Stimulated activated CD4-positive, alpha-beta T cell treated with anti-CD3 and anti-CD28 coated beads, Interleukin-4, amount 100 ng/mL, for 4 hours (primary cell): ENCODE data around the gene FBF1.
A peak's percentile ranks its signal among the peaks of the same experiment; 100 is the strongest.
"Not testable (repeated sequence)": the region's sequence is repeated elsewhere in the genome, so short reads cannot be mapped to it uniquely, and the experiment has no call there.

Source experiments
- DNase-seq, 2 experiments: peaks; one replicate each; pipeline ENCODE4 v3.0.0-alpha.2; 2020

The FBF1 gene

DNA sequence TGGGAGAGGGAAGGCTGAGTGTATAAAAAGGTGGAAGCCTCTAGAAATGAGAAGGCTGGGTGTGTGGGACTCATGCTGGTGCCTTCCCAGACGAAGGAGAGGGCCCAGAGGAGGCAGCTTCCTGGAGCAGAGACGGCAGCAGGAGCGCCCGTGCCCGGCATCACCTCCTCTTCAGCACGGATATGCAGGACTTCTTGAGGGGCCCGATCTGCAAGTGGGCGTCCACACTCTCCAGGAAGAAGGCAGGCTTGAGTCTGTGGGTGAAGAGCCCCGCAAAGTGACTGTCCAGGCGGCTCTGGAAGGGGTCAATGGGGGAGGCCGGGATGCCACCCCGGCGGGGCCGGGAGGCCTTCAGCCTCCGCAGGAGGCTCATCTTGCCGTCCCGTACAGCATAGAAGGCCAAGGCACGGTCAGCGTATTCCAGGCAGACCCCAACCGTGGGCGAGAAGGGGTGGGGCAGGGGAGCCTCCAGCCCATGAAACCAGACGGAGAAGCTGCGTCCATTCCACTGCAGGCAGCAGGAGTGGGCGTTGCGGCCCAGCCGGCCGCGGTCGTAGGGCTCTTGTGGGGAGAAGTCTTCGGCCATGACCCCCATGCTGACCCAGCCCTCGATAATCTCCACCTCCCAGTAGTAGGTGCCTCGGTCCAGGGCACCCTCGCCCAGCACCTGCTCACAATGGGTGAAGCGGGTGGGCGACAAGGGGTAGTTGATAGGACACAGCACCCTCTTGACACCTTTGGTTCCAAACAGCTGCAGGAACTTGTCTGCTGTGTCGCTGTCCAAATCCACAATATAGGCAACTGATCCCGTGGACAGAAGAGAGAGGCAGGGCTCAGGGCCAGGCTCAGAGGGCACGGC is 66.3 kb downstream of the FBF1 start:
- DNase-seq: no peak

DNA sequence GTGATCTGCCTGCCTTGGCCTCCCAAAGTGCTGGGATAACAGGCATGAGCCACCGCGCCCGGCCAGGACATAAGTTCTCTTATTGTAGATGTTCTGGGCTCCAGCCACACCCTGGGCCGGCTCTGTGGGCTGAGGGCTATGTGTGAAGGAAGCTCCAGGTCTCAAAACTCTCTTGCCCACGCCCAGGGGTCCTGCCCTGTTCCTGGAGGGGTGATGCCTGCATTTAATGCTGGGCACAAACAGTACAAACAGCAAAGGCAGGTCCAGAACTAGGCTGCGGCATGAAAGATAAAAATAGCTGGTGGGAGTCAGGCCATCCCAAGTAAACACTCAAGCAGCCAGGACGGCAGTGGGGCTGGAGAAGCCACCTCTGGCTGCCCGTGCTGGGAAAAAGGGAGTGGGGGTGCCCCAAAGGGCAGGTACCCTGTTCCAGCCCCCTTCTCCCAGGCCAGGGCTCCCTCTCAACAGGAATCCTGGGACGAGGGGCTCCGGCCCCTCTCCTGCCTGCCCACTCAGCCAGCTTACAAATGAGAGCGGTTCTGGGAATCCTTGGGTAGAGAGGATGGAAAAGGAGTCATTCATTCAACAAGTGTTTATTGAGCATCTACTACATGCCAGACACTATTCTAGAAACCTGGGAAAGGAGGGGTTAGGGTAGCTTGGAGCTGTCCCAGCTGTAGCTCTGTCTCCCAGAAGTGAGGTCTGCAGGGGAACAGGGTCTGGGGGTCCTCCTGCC is 67.1 kb downstream of the FBF1 start:
- DNase-seq: no peak

DNA sequence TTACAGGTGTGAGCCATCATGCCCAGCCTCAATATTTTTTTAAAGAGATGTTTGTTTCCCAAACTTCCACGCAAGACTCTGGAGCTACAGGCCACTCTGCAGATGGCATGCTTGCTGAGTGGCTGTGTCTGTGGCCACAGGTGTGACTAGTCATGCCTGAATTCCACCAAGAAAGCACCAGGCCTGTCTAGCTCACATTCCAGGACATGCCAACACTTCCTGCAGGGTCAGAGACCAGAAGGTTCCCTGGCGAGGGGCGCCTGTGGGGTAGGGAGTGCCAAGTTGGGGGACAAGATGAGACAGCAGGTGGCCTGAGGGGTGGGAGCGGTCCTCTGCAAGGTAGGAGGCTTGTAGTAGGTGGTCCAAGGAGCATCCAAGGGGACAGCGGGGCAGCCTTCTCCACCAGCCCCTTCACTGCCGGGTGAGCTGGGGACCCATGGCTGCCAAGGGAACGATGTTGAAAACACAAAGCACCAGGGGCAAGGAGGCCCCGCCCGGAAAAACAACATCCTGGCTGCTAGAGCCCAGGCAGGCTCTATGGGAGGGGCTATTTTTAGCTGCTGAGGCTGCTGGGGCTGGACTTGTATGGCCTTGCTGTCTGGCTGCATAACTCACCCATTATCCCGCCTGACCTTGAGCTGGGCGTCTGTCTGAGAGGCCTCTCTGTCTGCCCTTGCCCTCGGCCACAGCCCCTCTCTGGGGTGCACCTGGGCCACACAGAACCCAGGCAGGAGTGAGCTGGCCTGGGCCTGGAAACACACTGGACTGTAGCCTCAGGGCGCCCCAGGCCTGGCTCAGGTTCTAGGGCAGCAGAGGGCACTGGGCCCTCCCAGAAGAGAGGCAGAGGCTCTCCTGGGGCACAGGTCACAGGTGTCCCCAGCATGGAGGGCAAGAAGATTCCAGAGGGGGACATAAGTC is 68.1 kb downstream of the FBF1 start:
- peak in 1 of 2 experiments; percentile 33 for DNase-seq

DNA sequence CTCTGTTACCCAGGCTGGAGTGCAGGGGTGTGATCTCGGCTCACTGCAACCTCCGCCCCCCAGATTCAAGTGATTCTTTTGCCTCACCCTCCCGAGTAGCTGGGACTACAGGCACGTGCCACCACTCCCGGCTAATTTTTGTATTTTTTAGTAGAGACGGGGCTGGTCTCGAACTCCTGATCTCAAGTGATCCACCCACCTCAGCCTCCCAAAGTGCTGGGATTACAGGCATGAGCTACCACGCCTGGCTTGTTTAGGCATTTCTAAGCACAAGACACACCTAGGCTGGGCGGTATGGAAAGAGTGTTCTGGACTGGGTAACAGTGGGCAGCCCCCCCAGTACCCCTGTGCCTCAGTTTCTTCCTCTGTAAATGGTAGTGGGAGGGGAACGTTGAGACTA is 70.6 kb downstream of the FBF1 start:
- not testable (repeated sequence) for DNase-seq

DNA sequence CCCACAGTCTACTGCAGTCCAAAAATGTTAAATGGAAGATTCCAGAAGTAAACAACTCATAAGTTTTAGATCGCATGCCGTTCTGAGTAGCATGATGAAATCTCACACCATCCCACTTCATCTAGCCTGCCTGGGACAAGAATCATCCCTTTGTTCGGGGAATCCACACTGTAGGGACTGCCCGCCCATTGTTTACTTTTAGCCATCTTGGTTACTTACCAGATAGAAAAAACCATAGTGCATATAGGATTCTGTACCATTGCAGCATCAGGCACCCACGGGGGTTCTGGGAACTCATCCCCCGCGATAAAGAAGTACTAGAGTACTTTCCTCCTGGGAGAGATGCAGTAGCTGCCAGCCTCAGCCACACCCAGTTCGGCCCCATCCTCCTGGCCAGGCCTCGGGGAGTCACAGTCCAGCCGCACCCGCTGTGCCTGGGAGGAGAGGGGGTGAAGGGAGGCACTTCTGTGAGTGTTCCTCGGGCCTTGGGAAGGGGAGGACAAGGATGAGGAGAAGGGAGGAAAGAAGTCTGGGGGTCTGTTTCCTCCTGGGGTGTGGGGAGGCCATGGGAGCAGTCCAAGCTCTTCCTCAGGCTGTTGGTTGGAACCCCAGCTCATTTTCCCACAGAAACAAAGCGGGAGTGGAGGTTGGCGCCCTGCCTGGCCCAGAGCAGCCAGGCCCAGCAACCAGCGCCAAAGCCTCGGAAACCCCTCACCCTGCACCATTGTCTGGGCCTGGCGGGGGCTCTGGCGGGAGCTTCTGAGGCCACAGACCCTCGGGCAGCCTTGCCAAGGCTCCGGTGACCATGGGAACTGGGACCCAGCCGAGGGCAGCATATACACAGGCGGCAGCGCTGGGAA is 71.3 kb downstream of the FBF1 start:
- DNase-seq: no peak

DNA sequence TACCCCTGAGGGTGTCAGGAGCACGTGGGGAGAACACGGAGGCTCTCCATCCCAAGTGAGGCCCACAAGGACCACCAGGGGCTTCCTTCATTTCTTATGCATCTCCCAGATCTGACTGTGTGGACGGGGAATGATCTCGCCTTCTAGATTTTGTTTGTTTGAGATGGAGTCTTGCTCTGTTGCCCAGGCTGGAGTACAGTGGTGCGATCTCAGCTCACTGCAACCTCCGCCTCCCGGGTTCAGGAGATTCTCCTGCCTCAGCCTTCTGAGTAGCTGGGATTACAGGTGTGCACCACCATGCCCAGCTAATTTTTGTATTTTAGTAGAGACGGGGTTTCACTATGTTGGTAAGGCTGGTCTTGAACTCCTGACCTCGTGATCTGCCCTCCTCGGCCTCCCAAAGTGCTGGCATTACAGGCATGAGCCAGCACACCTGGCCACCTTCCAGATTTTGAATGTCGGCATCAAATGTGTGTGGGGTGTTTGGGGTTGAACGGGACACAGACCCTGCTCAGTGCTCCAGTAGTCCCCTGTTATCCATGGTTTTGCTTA is 72.0 kb downstream of the FBF1 start:
- not testable (repeated sequence) for DNase-seq

DNA sequence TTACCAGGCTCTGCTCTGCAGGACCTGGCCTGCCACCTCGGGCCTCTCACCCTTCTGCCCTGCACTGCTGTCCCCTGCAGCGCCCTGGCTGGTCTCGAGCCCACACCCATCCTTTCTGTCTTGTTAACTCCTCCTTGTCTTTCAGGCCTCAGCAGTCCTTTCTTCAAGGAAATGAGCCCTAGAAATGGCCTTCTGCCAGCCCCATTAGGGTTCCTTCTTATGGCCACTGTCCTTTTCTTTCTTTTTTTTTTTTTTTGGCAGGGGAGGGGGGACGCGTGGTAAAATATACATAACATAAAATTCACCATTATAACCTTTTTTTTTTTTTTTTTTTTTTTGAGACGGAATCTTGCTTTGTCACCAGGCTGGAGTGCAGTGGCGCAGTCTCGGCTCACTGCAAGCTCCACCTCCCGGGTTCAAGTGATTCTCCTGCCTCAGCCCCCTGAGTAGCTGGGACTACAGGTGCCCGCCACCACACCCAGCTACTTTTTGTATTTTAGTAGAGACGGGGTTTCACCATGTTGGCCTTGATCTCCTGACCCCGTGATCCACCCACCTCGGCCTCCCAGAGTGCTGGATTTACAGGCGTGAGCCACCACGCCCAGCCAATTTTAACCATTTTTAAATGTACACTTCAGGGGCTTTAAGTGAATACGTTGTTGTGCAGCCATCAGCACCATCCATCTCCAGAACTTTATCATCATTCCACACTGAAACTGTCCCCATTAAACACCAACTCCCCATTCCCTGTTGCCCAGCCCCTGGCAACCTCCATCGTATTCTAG is 75.2 kb downstream of the FBF1 start:
- not testable (repeated sequence) for DNase-seq

DNA sequence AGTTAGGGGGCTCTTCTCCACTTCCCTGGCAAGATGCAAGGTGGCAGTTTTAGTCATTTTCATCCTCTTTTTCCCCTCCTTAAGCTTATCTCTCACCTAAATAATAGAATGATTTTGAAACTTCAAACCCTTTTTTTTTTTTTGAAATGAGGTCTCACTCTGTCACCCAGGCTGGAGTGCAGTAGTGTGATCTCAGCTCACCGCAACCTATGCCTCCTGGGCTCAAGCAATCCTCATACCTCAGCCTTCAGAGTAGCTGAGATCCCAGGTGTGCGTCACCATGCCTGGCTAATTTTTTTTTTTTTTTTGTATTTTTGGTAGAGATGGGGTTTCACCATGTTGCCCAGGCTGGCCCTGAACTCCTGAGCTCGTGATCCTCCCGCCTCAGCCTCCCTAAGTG is 76.0 kb downstream of the FBF1 start:
- DNase-seq: not testable (repeated sequence)

DNA sequence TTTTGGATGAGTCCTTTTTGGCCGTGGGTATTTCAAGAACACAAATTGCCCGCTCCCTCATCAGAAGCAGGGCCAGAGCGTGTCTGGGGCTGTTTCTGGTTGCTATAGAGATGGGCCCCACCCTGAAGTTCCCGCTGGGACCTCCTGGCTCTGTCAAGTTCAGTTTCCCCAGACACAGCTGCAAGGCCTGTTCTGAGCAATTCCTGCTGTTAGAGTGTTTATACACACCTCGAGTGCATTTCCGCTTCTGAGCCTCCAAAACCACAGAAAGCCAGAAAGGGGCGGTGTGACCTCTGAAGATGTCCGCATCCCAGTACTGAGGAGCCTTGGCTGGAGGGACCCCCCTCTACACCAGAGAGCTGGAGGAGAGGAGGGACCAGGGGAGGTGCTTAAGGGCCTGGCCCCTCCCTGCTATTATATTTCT is 76.4 kb downstream of the FBF1 start:
- no peak for DNase-seq

DNA sequence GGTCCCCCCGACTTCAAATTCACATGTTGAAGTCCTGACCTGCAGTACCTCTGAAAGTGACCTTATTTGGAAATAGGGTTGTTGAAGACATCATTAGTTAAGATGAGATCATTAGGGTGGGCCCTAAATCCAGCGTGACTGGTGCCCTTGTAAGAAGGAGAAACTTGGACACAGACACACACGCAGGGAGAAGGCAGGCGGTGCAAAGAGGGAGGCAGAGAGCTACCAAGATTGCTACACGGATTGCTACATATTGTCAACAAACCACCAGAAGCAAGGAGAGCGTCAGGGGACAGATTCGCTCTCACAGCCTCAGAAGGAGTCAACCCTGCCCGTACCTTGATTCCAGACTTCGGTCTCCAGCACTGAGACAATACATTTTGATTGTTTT is 78.9 kb downstream of the FBF1 start:
- no peak for DNase-seq
